Adrenal gland (tissue), 5 donors: ENCODE results near the gene ATF6B.

Experiments used
- POLR2A ChIP-seq, 2 donors: fragments of 450-650 bp; IDR thresholded peaks; one replicate each; pipeline ENCODE4 v1.6.1; 2017; ENCODE audit warnings: antibody characterized with exemption in 2 of 2, mild to moderate bottlenecking in 2 of 2, moderate library complexity in 1 of 2
- TF ChIP-seq, protein P1 (sequence below), 6 experiments: fragments of 450-650 bp in 4 of 6; fragments of 200-600 bp in 2 of 6; sonication (generic) in 1 of 6; IDR thresholded peaks; 1 replicate in 5 of 6; 2 replicates in 1 of 6; pipeline versions ENCODE4 v1.5.1 to v1.8.0; 2016 to 2021; ENCODE audit warnings: antibody characterized with exemption in 6 of 6, mild to moderate bottlenecking in 2 of 6, moderate library complexity in 1 of 6
- donor health status: DM: no; HTN: no; CAD: no.

DNA sequence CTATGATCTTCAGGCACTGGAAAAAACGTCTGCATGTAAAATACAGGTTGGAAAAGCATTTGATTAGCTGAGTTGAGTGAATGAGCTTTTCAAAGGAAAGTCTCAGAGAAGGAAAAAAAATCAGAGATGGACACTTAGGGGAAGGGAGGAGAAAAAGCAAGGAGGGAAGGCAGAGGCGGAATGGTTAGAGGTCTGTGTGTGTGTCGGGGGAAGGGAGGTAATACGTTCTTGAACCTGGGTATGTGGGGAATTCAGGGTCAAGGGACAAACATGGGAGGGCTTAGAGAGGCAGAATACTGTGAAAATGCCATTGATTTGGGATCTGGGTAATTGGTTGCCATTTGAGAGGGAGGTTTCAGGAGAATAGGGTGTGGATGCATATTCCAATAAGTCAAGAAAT is 18.6 kb upstream of the ATF6B start:
- TF ChIP-seq, protein P1, sequence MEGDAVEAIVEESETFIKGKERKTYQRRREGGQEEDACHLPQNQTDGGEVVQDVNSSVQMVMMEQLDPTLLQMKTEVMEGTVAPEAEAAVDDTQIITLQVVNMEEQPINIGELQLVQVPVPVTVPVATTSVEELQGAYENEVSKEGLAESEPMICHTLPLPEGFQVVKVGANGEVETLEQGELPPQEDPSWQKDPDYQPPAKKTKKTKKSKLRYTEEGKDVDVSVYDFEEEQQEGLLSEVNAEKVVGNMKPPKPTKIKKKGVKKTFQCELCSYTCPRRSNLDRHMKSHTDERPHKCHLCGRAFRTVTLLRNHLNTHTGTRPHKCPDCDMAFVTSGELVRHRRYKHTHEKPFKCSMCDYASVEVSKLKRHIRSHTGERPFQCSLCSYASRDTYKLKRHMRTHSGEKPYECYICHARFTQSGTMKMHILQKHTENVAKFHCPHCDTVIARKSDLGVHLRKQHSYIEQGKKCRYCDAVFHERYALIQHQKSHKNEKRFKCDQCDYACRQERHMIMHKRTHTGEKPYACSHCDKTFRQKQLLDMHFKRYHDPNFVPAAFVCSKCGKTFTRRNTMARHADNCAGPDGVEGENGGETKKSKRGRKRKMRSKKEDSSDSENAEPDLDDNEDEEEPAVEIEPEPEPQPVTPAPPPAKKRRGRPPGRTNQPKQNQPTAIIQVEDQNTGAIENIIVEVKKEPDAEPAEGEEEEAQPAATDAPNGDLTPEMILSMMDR (IDR thresholded peaks at IDR 0.05), result no peak
- TF ChIP-seq POLR2A (IDR thresholded peaks at IDR 0.05), result no peak
